OCI-LY3 (cell line): ENCODE measurements around the gene LYST.

Source experiments
- H2AFZ ChIP-seq: fragments of 200-600, 300-600 bp; shearing (Covaris generic); 2 replicates; pipeline ENCODE4 v1.6.0; 2014; ENCODE audit warnings: antibody characterized with exemption, low read depth, low read length
- H3K27ac ChIP-seq: fragments of 200-600, 300-600 bp; sonication (generic); 2 replicates; pipeline ENCODE4 v1.5.1; 2014; ENCODE audit warnings: mild to moderate bottlenecking, low read length, moderate library complexity, mixed read lengths
- H3K27me3 ChIP-seq: fragments of 200-600, 300-600 bp; sonication (generic); 2 replicates; pipeline ENCODE4 v1.6.1; 2014; ENCODE audit warnings: low read depth, low read length, mixed read lengths
- H3K36me3 ChIP-seq: fragments of 200-600, 300-600 bp; sonication (generic); replicated peaks from 2 replicates; pipeline ENCODE3; 2014; ENCODE audit warnings: low read depth, low read length, mixed read lengths
- H3K4me1 ChIP-seq: fragments of 300-600, 200-600 bp; sonication (generic); 2 replicates; pipeline ENCODE4 v1.6.1; 2014; ENCODE audit warnings: low read length, mixed read lengths
- H3K4me2 ChIP-seq: fragments of 200-600, 300-600 bp; sonication (generic); 2 replicates; pipeline ENCODE4 v1.6.1; 2014; ENCODE audit warnings: low read length, mixed read lengths
- H3K4me3 ChIP-seq: fragments of 300-600, 200-600 bp; sonication (generic); 2 replicates; pipeline ENCODE4 v1.5.1; 2014; ENCODE audit warnings: antibody characterized with exemption, mild to moderate bottlenecking, low read length, moderate library complexity
- H3K79me2 ChIP-seq: fragments of 300-600, 200-600 bp; shearing (Covaris generic); 2 replicates; pipeline ENCODE4 v1.6.1; 2014; ENCODE audit warnings: mild to moderate bottlenecking, low read length, mixed read lengths
- H3K9ac ChIP-seq: fragments of 300-600, 200-600 bp; shearing (Covaris generic); 2 replicates; pipeline ENCODE4 v1.6.0; 2014; ENCODE audit warnings: mild to moderate bottlenecking, low read length, moderate library complexity
- H3K9me3 ChIP-seq: fragments of 200-600, 300-600 bp; shearing (Covaris generic); 2 replicates; pipeline ENCODE4 v1.6.1; 2014; ENCODE audit warnings: low read length, mixed read lengths; ENCODE audit not compliant: insufficient read depth
- H4K20me1 ChIP-seq: fragments of 200-600, 300-600 bp; sonication (generic); 2 replicates; pipeline ENCODE4 v1.6.1; 2016; ENCODE audit warnings: low read length, mixed read lengths; ENCODE audit not compliant: insufficient read depth
- CTCF ChIP-seq: fragments of 200-600, 300-600 bp; sonication (generic); IDR thresholded peaks from 2 replicates; pipeline ENCODE4 v1.5.1; 2014; ENCODE audit warnings: antibody characterized with exemption, low read length, low read depth
- EZH2phosphoT487 ChIP-seq: fragments of 200-600 bp; shearing (Covaris generic); IDR thresholded peaks from 2 replicates; pipeline ENCODE4 v1.6.1; 2018; ENCODE audit warnings: antibody characterized with exemption, mixed run types, low read depth

The LYST gene

DNA sequence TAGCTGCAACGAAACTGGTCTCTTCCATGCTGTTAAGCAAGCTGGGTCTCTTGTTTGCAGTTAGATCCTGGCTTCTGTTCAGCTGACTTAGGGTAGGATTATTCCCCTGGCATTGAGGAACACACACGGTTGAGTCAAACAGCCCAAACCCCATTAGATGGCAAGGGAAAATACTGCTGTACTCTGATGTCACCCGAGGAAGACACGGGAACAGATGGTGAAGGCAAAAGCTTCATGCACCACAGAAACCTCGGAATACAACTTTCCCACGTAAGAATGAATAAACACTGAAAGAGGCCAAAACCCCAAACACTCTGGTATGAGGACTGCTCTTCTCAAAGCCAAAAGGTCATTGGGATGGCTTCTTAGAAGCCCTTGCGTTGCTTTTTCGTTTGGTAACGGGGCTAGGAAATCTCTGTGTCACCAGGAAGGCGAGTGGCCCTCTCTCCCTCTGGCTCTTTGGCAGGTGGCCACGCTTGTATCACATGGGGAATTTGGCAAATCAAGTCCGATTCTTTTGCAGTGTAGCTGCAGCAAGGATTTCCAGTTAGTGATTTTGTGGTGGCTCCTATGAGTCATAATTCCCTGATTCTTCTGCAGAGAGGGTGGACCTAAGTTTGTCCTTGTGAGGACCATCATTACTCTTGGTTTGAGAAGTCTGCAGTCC lies 16.7 kb upstream of the LYST start:
- no peak for TF ChIP-seq CTCF
- peak; percentile 18; the same call in 1 of the 2 replicates for TF ChIP-seq EZH2phosphoT487
- H3K9me3 ChIP-seq: no peaks in the 10 kb centered on the region
- no peaks in the 10 kb centered on the region for H3K79me2 ChIP-seq
- no peak overlapping the region for H3K4me3 ChIP-seq
- H3K27ac ChIP-seq: no peak overlapping the region
- H4K20me1 ChIP-seq: no peaks in the 10 kb centered on the region
- no peaks in the 10 kb centered on the region for H3K36me3 ChIP-seq
- H3K9ac ChIP-seq: no peak overlapping the region
- peaks cover 49% of the 10 kb centered on the region for H3K27me3 ChIP-seq
- no peak overlapping the region for H2AFZ ChIP-seq
- 0 out of 2 replicates have a peak overlapping the region, but pooled peaks have one; percentile 16 for H3K4me2 ChIP-seq
- peaks cover 38% of the 10 kb centered on the region for H3K4me1 ChIP-seq

DNA sequence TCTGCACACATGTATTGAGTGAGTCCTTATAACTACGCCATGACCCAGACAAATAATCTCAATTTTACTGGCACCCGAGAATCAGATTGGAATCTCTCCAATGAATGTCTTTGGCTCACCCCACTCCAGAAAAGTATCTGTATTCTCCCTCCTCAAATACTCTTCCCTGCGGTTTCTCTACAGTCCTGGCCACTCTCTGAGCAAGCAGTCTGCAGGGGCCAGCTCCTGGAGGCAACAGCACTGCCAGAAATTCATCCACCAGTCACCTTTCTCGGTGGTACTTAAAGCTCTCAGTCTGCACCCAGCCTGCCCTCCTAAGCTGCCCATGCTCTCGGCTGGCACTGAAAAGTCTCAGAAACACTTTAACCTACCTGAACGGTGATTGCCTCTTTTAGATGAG lies 16.1 kb upstream of the LYST start:
- Histone ChIP-seq H3K79me2 (no peaks in the 10 kb centered on the region), H2AFZ (no peak overlapping the region), H3K27ac (no peak overlapping the region), H3K27me3 (peaks cover 55% of the 10 kb centered on the region), H3K4me3 (no peak overlapping the region), H3K9me3 (no peaks in the 10 kb centered on the region), H3K4me1 (peaks cover 32% of the 10 kb centered on the region), H3K9ac (no peak overlapping the region), H3K4me2 (0 out of 2 replicates have a peak overlapping the region, but pooled peaks have one; percentile 16), H4K20me1 (no peaks in the 10 kb centered on the region), H3K36me3 (no peaks in the 10 kb centered on the region)
- TF ChIP-seq EZH2phosphoT487: no peak
- no peak for TF ChIP-seq CTCF

DNA sequence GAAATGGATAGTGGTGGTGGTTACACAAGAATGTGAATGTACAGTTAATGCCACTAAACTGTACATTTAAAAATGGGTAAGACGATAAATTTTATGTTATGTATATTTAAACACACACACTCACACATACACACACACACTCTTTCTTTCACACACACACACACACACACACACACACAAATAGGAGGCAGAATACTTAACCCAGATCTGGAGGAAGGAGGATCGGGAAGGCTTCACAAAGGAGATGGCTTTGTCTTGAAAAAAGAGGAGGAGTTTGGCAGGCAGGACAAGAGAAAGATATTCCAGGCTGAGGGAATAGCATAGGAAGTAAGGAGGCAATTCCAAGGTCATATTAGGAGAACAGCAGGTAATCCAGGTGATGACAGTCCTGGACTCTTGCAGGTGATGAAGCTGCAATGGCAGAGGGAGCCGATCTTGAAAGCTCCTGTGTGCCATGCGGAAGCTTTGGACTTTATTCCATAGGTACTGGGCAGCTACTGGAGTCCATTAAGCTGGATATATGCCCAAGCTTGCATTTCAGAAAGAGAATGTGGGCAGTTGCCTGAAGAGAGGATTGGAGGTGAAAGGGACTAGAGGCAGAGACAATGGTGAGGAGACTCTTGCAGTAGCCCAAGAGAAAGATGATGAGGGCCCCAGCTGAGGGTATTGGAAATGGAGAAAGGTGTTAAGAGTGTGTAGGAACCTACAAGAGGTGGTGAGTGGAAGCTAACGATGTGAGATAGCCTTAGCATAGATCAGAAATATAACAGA lies 15.4 kb upstream of the LYST start:
- H3K9ac ChIP-seq: no peak overlapping the region
- no peak overlapping the region for H3K27ac ChIP-seq
- no peaks in the 10 kb centered on the region for H3K36me3 ChIP-seq
- peaks cover 25% of the 10 kb centered on the region for H3K4me1 ChIP-seq
- H3K4me3 ChIP-seq: no peak overlapping the region
- TF ChIP-seq CTCF (no peak), EZH2phosphoT487 (no peak)
- peaks cover 57% of the 10 kb centered on the region for H3K27me3 ChIP-seq
- no peaks in the 10 kb centered on the region for H4K20me1 ChIP-seq
- no peak overlapping the region for H3K4me2 ChIP-seq
- no peaks in the 10 kb centered on the region for H3K9me3 ChIP-seq
- H2AFZ ChIP-seq: no peak overlapping the region
- no peaks in the 10 kb centered on the region for H3K79me2 ChIP-seq

- H3K4me2 ChIP-seq: no peak overlapping the region
- no peak overlapping the region for H2AFZ ChIP-seq
Measured at GRCh38 chr1:235878082-235878811, 11.5 kb upstream of the LYST start.

More at GRCh38 chr1:235878082-235878811, 11.5 kb upstream of the LYST start:
- Histone ChIP-seq H3K79me2 (no peaks in the 10 kb centered on the region), H3K4me1 (peaks cover 17% of the 10 kb centered on the region), H3K27ac (no peak overlapping the region), H3K27me3 (peaks cover 77% of the 10 kb centered on the region), H3K4me3 (no peak overlapping the region), H4K20me1 (no peaks in the 10 kb centered on the region), H3K9ac (no peak overlapping the region), H3K9me3 (no peaks in the 10 kb centered on the region), H3K36me3 (no peaks in the 10 kb centered on the region)
- no peak for TF ChIP-seq EZH2phosphoT487
- no peak for TF ChIP-seq CTCF
